Natural killer cell (primary cell): ENCODE data around the gene DPYD. TPM values are rescaled to one million over a fixed set of nuclear protein-coding genes. Genes with fewer than 3 reads are reported as not detected.

ENCODE experiments used
- ATAC-seq, 3 donors: fragments of 150-1000 bp in 2 of 3; fragments of 200-7000 bp in 1 of 3; cut with Tn5 transposase; 1 replicate in 1 of 3; 2 replicates in 2 of 3; pipeline ENCODE4 v1.10.0; 2021; ENCODE audit warnings: mild to moderate bottlenecking in 2 of 3, moderate library complexity in 2 of 3
- DNase-seq, 2 donors: peaks; one replicate each; pipeline versions ENCODE4 v3.0.0 to v3.0.0-alpha.2; 2013 to 2021; ENCODE audit warnings: mixed read lengths in 1 of 2
- H3K27ac ChIP-seq: one replicate; pipeline ENCODE4 v1.5.1; 2013; ENCODE audit warnings: mild to moderate bottlenecking, low read length
- H3K27me3 ChIP-seq: one replicate; pipeline ENCODE4 v1.6.1; 2013; ENCODE audit warnings: low read length; ENCODE audit not compliant: control insufficient read depth, insufficient read depth
- H3K36me3 ChIP-seq: one replicate; pipeline ENCODE4 v1.6.1; 2013; ENCODE audit warnings: low read length; ENCODE audit not compliant: control insufficient read depth, insufficient read depth
- H3K4me1 ChIP-seq: one replicate; pipeline ENCODE4 v1.6.1; 2013; ENCODE audit warnings: low read length; ENCODE audit not compliant: control insufficient read depth, insufficient read depth
- H3K4me3 ChIP-seq: one replicate; pipeline ENCODE4 v1.5.1; 2013; ENCODE audit warnings: low read length
- H3K9me3 ChIP-seq: one replicate; pipeline ENCODE4 v1.6.1; 2013; ENCODE audit warnings: low read length; ENCODE audit not compliant: control insufficient read depth, insufficient read depth
- H3K27ac Mint-ChIP-seq, 2 donors: one replicate each; pipeline ENCODE4 v1.8.0; 2022; ENCODE audit warnings: mild to moderate bottlenecking in 2 of 2, mixed read lengths in 2 of 2, moderate library complexity in 1 of 2
- H3K27me3 Mint-ChIP-seq, 2 donors: one replicate each; pipeline ENCODE4 v1.8.0; 2022; ENCODE audit warnings: low read depth in 2 of 2, mixed read lengths in 2 of 2
- H3K36me3 Mint-ChIP-seq: one replicate; pipeline ENCODE4 v1.8.0; 2022; ENCODE audit warnings: mixed read lengths
- H3K4me1 Mint-ChIP-seq, 2 donors: one replicate each; pipeline ENCODE4 v1.8.0; 2022; ENCODE audit warnings: mixed read lengths in 2 of 2
- H3K4me3 Mint-ChIP-seq: one replicate; pipeline ENCODE4 v1.8.0; 2022; ENCODE audit warnings: mild to moderate bottlenecking, moderate library complexity, mixed read lengths
- H3K9me3 Mint-ChIP-seq, 2 donors: one replicate each; pipeline ENCODE4 v1.8.0; 2022; ENCODE audit warnings: mixed read lengths in 2 of 2
- CTCF ChIP-seq: fragments of 200-600 bp; IDR thresholded peaks from one replicate; pipeline ENCODE4 v1.8.0; 2022; ENCODE audit warnings: antibody characterized with exemption
- WGBS: methylation state at CpG from one replicate; pipeline ENCODE4 v1.1.7; 2013; ENCODE audit warnings: missing lambda C conversion rate; ENCODE audit not compliant: insufficient coverage; 5-methylcytosine and 5-hydroxymethylcytosine counted together
- intact Hi-C: fragments of 100-400 bp; cut with micrococcal nuclease; formaldehyde crosslinking; loops from one replicate; pipeline ENCODE4 v1.14.2; 2022
- total RNA-seq, 4 donors: library from RNA; stranded (reverse); fragments of 120-200 nt in 1 of 4; gene quantifications; one replicate each; pipeline versions ENCODE4 v1.2.3 to v1.2.4, GENCODE V29; 2013 to 2022

Gene DPYD
- total RNA-seq, 3 donors from 2014 or later (not counting 1 experiment from before 2014, with no cell fraction given), result 56.6 to 66.7 (median 56.9) TPM

DNA sequence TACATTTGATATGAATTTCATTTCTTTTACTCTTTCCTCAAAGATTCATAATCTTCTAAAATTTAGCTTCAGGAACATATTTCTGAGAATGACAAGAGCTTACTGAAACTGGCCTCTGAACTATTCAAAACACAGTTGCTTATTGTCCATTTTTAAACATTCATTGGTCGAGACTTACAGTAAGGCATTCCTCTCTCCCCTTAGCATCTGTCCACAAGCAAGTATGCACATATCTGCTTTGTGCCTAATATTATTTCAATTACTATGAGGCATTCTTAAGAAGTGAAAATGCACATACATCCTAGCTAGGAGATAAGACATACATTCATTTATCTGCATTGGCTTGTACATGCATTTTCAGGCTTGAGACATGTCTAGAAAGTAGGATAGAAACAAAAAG is 710.5 kb downstream of the DPYD start:
- H3K4me3 Mint-ChIP-seq, result no peak overlapping the region
- no peaks in the 10 kb centered on the region for H3K36me3 ChIP-seq
- ATAC-seq (no peak), DNase-seq (no peak)
- no peaks in the 10 kb centered on the region for H3K9me3 ChIP-seq
- no peaks in the 10 kb centered on the region for H3K9me3 Mint-ChIP-seq
- H3K4me1 ChIP-seq, result no peaks in the 10 kb centered on the region
- H3K27me3 ChIP-seq, result no peaks in the 10 kb centered on the region
- no peak for TF ChIP-seq CTCF
- intact Hi-C loops, result no loop called here
- no peaks in the 10 kb centered on the region for H3K27me3 Mint-ChIP-seq
- no peak overlapping the region for H3K4me3 ChIP-seq
- H3K4me1 Mint-ChIP-seq, result no peaks in the 10 kb centered on the region
- no peak overlapping the region for H3K27ac ChIP-seq
- WGBS, result 83% methylated on average over 1 of the region's 1 CpG
- no peak overlapping the region for H3K27ac Mint-ChIP-seq
- no peaks in the 10 kb centered on the region for H3K36me3 Mint-ChIP-seq

DNA sequence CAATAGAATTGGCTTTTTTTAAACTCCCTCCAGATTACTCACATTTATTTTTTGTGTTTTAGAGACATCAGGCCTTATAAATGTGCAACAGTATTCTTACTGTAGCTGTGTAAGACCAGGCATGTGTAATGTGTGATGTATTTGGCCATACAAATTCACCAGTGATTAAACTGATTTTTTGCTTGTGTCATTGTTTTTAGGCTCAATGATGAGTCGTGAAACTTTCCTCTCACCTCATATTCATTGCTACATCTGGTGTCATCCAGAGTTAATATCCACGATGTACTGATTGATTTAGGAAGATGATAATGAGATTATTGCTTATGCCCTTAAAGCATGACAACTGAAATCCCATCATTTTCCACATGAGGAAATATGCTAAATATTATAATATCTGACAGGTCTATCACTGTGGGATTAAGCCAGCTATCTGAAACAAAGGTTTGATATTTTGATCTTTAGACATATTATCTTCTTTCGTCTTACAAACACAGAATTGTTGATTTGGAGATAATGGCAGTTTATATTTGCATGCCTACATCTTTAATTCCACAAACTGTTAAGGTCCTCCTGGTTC is 711.4 kb downstream of the DPYD start:
- Mint-ChIP-seq H3K36me3 (no peaks in the 10 kb centered on the region), H3K9me3 (no peaks in the 10 kb centered on the region), H3K4me1 (no peaks in the 10 kb centered on the region), H3K27me3 (no peaks in the 10 kb centered on the region), H3K4me3 (no peak overlapping the region), H3K27ac (no peak overlapping the region)
- no CpG with 5 or more reads among the region's 3 CpGs for WGBS
- no peak for TF ChIP-seq CTCF
- Histone ChIP-seq H3K36me3 (no peaks in the 10 kb centered on the region), H3K4me1 (no peaks in the 10 kb centered on the region), H3K27me3 (no peaks in the 10 kb centered on the region), H3K27ac (no peak overlapping the region), H3K4me3 (no peak overlapping the region), H3K9me3 (no peaks in the 10 kb centered on the region)
- DNase-seq, result no peak
- intact Hi-C loops, result no loop called here
- no peak for ATAC-seq

GRCh38 chr1:97207868-97208267 is 713.0 kb downstream of the DPYD start:
- no peak overlapping the region for H3K27ac ChIP-seq
- Mint-ChIP-seq H3K27ac (no peak overlapping the region), H3K36me3 (no peaks in the 10 kb centered on the region), H3K27me3 (no peaks in the 10 kb centered on the region), H3K4me3 (no peak overlapping the region), H3K4me1 (no peaks in the 10 kb centered on the region), H3K9me3 (no peaks in the 10 kb centered on the region)
- no peak for TF ChIP-seq CTCF
- no peak overlapping the region for H3K4me3 ChIP-seq
- ATAC-seq (no peak), DNase-seq (no peak)
- H3K36me3 ChIP-seq, result no peaks in the 10 kb centered on the region
- H3K27me3 ChIP-seq, result no peaks in the 10 kb centered on the region
- no peaks in the 10 kb centered on the region for H3K4me1 ChIP-seq
- H3K9me3 ChIP-seq, result no peaks in the 10 kb centered on the region
- intact Hi-C loops, result no loop called here

- Mint-ChIP-seq H3K27ac (no peak overlapping the region), H3K36me3 (no peaks in the 10 kb centered on the region), H3K4me3 (no peak overlapping the region), H3K9me3 (no peaks in the 10 kb centered on the region), H3K4me1 (peaks cover 0 to 5% of the 10 kb centered on the region in 2 donors), H3K27me3 (no peaks in the 10 kb centered on the region)
- H3K4me1 ChIP-seq, result no peaks in the 10 kb centered on the region
- WGBS, result 100% methylated on average over 1 of the region's 1 CpG
- no peak for TF ChIP-seq CTCF
- ATAC-seq (no peak), DNase-seq (no peak)
- intact Hi-C loops, result no loop called here
- no peaks in the 10 kb centered on the region for H3K36me3 ChIP-seq
- H3K27me3 ChIP-seq, result no peaks in the 10 kb centered on the region
- no peaks in the 10 kb centered on the region for H3K9me3 ChIP-seq
- no peak overlapping the region for H3K27ac ChIP-seq
- H3K4me3 ChIP-seq, result no peak overlapping the region
These were observed 716.4 kb downstream of the DPYD start for GRCh38 chr1:97204468-97204867.
